GM12878 (cell line): ENCODE results near the gene DUSP16. TPM values are rescaled to one million over a fixed set of nuclear protein-coding genes. Genes with fewer than 3 reads are reported as not detected.

Experiments
- BCL11A ChIP-seq: IDR thresholded peaks from 2 replicates; pipeline ENCODE4 v1.6.1; 2011; ENCODE audit warnings: low read depth, low read length
- BMI1 ChIP-seq: fragments of 450-650 bp; IDR thresholded peaks from 2 replicates; pipeline ENCODE4 v1.6.1; 2016; ENCODE audit warnings: mild to moderate bottlenecking, moderate library complexity, borderline replicate concordance
- CREM ChIP-seq: IDR thresholded peaks from 2 replicates; pipeline ENCODE4 v1.6.1; 2014; ENCODE audit warnings: antibody characterized with exemption, low read depth
- CTCF ChIP-seq, 3 experiments: IDR thresholded peaks in 2 of 3; conservative IDR thresholded peaks in 1 of 3; 2 replicates each; pipeline ENCODE4 v1.5.1; 2011; ENCODE audit warnings: low read depth in 3 of 3, low read length in 3 of 3, mild to moderate bottlenecking in 3 of 3, control low read depth in 2 of 3, moderate library complexity in 2 of 3, inconsistent platforms in 1 of 3, mixed read lengths in 1 of 3; ENCODE audit not compliant: control insufficient read depth in 2 of 3, insufficient read depth in 1 of 3; ENCODE audit errors: extremely low read depth in 1 of 3
- CUX1 ChIP-seq: IDR thresholded peaks from 2 replicates; pipeline ENCODE4 v1.6.1; 2012; ENCODE audit warnings: improper control_type of control experiment, low read depth, low read length; ENCODE audit not compliant: insufficient replicate concordance
- E2F8 ChIP-seq: fragments of 450-650 bp; IDR thresholded peaks from 2 replicates; pipeline ENCODE4 v1.6.1; 2018; ENCODE audit warnings: mild to moderate bottlenecking, low read depth, moderate library complexity; ENCODE audit not compliant: partially characterized antibody
- JUND ChIP-seq: IDR thresholded peaks from 2 replicates; pipeline ENCODE4 v1.6.1; 2012; ENCODE audit warnings: low read depth, mild to moderate bottlenecking, low read length, improper control_type of control experiment, moderate library complexity
- KAT2A ChIP-seq: conservative IDR thresholded peaks from 2 replicates; pipeline ENCODE4 v1.6.1; 2011; ENCODE audit warnings: low read depth, low read length; ENCODE audit not compliant: control insufficient read depth
- KDM1A ChIP-seq: fragments of 200-600 bp; sonication (generic); IDR thresholded peaks from 2 replicates; pipeline ENCODE4 v1.6.1; 2016; ENCODE audit warnings: borderline replicate concordance
- LARP7 ChIP-seq: fragments of 450-650 bp; IDR thresholded peaks from 2 replicates; pipeline ENCODE4 v1.6.1; 2017; ENCODE audit warnings: mild to moderate bottlenecking
- NFYA ChIP-seq: IDR thresholded peaks from 2 replicates; pipeline ENCODE4 v1.6.1; 2011; ENCODE audit warnings: low read depth, mild to moderate bottlenecking, low read length, improper control_type of control experiment, borderline replicate concordance
- NR2C1 ChIP-seq: fragments of 450-650 bp; IDR thresholded peaks from 2 replicates; pipeline ENCODE4 v1.6.1; 2017; ENCODE audit warnings: antibody characterized with exemption, mild to moderate bottlenecking, moderate library complexity
- PAX5 ChIP-seq: IDR thresholded peaks from 2 replicates; pipeline ENCODE4 v1.6.1; 2011; ENCODE audit warnings: low read depth, low read length, borderline replicate concordance
- RB1 ChIP-seq: fragments of 450-650 bp; formaldehyde crosslinking; IDR thresholded peaks from 2 replicates; pipeline ENCODE4 v1.6.1; 2017; ENCODE audit warnings: mild to moderate bottlenecking, borderline replicate concordance
- SMAD1 ChIP-seq: fragments of 450-650 bp; IDR thresholded peaks from 2 replicates; pipeline ENCODE4 v1.6.1; 2018; ENCODE audit warnings: mild to moderate bottlenecking, low read depth; ENCODE audit not compliant: partially characterized antibody
- TCF12 ChIP-seq: IDR thresholded peaks from 2 replicates; pipeline ENCODE4 v1.6.1; 2011; ENCODE audit warnings: low read depth, mild to moderate bottlenecking, low read length
- WRNIP1 ChIP-seq: IDR thresholded peaks from 2 replicates; pipeline ENCODE4 v1.6.1; 2011; ENCODE audit warnings: low read depth, low read length, improper control_type of control experiment, borderline replicate concordance
- YY1 ChIP-seq: IDR thresholded peaks from 2 replicates; pipeline ENCODE4 v1.6.1; 2011; ENCODE audit warnings: low read depth, mild to moderate bottlenecking, low read length
- ZNF384 ChIP-seq: IDR thresholded peaks from 2 replicates; pipeline ENCODE4 v1.6.1; 2012; ENCODE audit warnings: low read depth, mild to moderate bottlenecking, low read length, improper control_type of control experiment, borderline replicate concordance
- ZSCAN29 ChIP-seq: fragments of 450-650 bp; IDR thresholded peaks from 2 replicates; pipeline ENCODE4 v1.6.1; 2017; ENCODE audit warnings: mild to moderate bottlenecking, moderate library complexity
- ZZZ3 ChIP-seq: IDR thresholded peaks from 2 replicates; pipeline ENCODE4 v1.6.1; 2011; ENCODE audit warnings: low read depth; ENCODE audit not compliant: control insufficient read depth, insufficient read length
- polyA plus RNA-seq, 11 experiments: library from polyadenylated mRNA; depleted of rRNA in 4 of 11; unstranded in 6 of 11; stranded (reverse) in 5 of 11; fragments of >200 nt; fragmentation: Nextera tagmentation in 4 of 11; fragmentation: Illumina TruSeq in 1 of 11; extraction: Ambion mirVana in 4 of 11; extraction: Trizol in 1 of 11; gene quantifications; 1 replicate in 1 of 11; 2 replicates in 10 of 11; pipeline versions ENCODE4 v1.2.1 to v1.2.3, GENCODE V29; 2011 to 2016; ENCODE audit warnings: inconsistent platforms in 2 of 11, missing spikeins in 2 of 11, low read depth in 1 of 11
- total RNA-seq, 4 experiments: library from RNA; depleted of rRNA in 3 of 4; stranded (reverse); fragments of >200 nt in 3 of 4; fragmentation: Illumina TruSeq in 1 of 4; extraction: Trizol in 1 of 4; gene quantifications; 2 replicates each; pipeline versions ENCODE4 v1.2.1 to v1.2.3, GENCODE V29; 2013 to 2021

DUSP16 gene
- total and polyA plus RNA-seq, 10 of the 15 experiments (the other 5 are each of a cell fraction or from before 2014, with no cell fraction given), result 3.9 to 75.3 (median 26.8) TPM

DNA sequence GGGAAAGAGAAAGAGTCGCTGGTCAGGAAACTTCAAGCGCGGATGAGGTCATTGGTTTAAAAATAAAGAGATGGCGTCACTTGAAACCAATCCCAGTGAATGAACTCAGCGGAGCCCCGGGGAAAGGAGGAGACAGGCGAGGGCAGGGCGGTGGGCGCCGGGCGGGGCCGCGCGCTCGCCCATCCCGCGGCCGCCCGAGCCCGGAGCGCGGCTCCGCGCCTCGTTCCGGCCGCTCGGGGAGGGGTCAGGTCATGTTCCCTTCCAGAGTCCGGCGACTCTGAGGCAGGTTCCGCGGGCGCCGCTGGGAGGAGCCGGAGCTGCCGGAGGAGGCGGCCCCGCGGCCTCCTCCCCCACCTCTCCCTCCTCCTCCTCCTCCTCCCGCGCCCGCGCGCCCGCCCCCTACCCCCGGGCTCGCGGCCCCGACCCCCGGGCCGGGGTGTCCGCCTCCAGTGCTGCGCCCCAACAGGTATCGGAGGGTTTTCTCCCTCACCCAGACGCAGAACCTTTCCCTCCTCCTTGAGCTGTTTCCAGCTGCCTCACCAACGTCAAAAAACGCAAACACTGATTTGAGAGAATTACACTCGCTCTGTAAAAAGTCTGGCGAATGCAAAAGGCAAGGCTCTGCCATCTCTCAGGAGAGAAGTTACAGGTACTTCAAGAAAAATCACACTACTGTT, at the start of gene DUSP16 (continued):
- TF ChIP-seq CTCF (IDR thresholded peaks at IDR 0.05 in 2 of 3, conservative IDR thresholded peaks at IDR 0.05 in 1 of 3; ENCODE audit: control insufficient read depth in 2 of 3, extremely low read depth in 1 of 3, insufficient read depth in 1 of 3, low read depth in 3 of 3, low read length in 3 of 3) (peak in 1 of 3 experiments; percentile 27; a peak in 1 of 6 replicates), E2F8 (no peak), ZNF384 (no peak), PAX5 (peak; percentile 34; the same call in 1 of the 2 replicates), ZZZ3 (no peak), YY1 (0 out of 2 replicates have a peak, but pooled peaks have one; percentile 49), LARP7 (peak; percentile 90), NFYA (no peak), RB1 (peak; percentile 55; the same call in 1 of the 2 replicates), KDM1A (no peak), CUX1 (no peak), TCF12 (0 out of 2 replicates have a peak, but pooled peaks have one; percentile 11), JUND (peak; percentile 69; the same call in 1 of the 2 replicates), WRNIP1 (no peak), CREM (peak; percentile 63; the same call in 1 of the 2 replicates), BMI1 (no peak), KAT2A (no peak), BCL11A (no peak; the same call in 1 of the 2 replicates), SMAD1 (no peak), NR2C1 (0 out of 2 replicates have a peak, but pooled peaks have one; percentile 27), ZSCAN29 (peak; percentile 68; the same call in 1 of the 2 replicates)
